Calu3 (cell line): Measurements from ENCODE around the gene DGKZ. TPM values are rescaled to one million over a fixed set of nuclear protein-coding genes. Genes with fewer than 3 reads are reported as not detected.
A peak's percentile ranks its signal among the peaks of the same experiment; 100 is the strongest.
"Not testable (repeated sequence)": the region's sequence is repeated elsewhere in the genome, so short reads cannot be mapped to it uniquely, and the experiment has no call there.

Source experiments
- BruUV-seq: library from RNA; stranded (reverse); fragments of 400-500 nt; replicated peaks from 2 replicates; lab custom pipeline; 2021; lab: Mats Ljungman, UMichigan
- CTCF ChIA-PET: fragments of 300-600 bp; sonication (Branson Sonifier 250); formaldehyde crosslinking; loops from one replicate; lab custom pipeline; 2022; ENCODE audit warnings: antibody characterized with exemption; lab: Charles Lee
- DNase-seq: peaks from one replicate; pipeline ENCODE4 v3.0.0; 2022
- H3K27ac Mint-ChIP-seq: one replicate; pipeline ENCODE4 v1.8.0; 2022; ENCODE audit warnings: mixed read lengths; ENCODE audit not compliant: unreplicated experiment
- H3K27me3 Mint-ChIP-seq: one replicate; pipeline ENCODE4 v1.8.0; 2022; ENCODE audit warnings: mixed read lengths; ENCODE audit not compliant: unreplicated experiment
- H3K36me3 Mint-ChIP-seq: one replicate; pipeline ENCODE4 v1.8.0; 2022; ENCODE audit warnings: mild to moderate bottlenecking, moderate library complexity, mixed read lengths; ENCODE audit not compliant: insufficient read depth, unreplicated experiment
- H3K4me1 Mint-ChIP-seq: one replicate; pipeline ENCODE4 v1.8.0; 2022; ENCODE audit warnings: mild to moderate bottlenecking, low read depth, mixed read lengths; ENCODE audit not compliant: unreplicated experiment
- H3K4me3 Mint-ChIP-seq: one replicate; pipeline ENCODE4 v1.8.0; 2022; ENCODE audit warnings: mild to moderate bottlenecking, low read depth, moderate library complexity, mixed read lengths; ENCODE audit not compliant: unreplicated experiment
- H3K9me3 Mint-ChIP-seq: one replicate; pipeline ENCODE4 v1.8.0; 2022; ENCODE audit warnings: low read depth, mixed read lengths; ENCODE audit not compliant: unreplicated experiment
- CTCF ChIP-seq: fragments of 200-600 bp; IDR thresholded peaks from one replicate; pipeline ENCODE4 v1.8.0; 2022; ENCODE audit warnings: antibody characterized with exemption; ENCODE audit not compliant: unreplicated experiment
- intact Hi-C: fragments of 100-400 bp; cut with micrococcal nuclease; formaldehyde crosslinking; loops from one replicate; pipeline ENCODE4 v1.10.0; 2022; ENCODE audit not compliant: unreplicated experiment
- total RNA-seq: library from RNA; stranded (reverse); gene quantifications from 2 replicates; pipeline ENCODE4 v1.2.3, GENCODE V29; 2022

The DGKZ gene
- total RNA-seq, 1 experiment from 2014 or later: 38.0 TPM

- Mint-ChIP-seq H3K27ac (no peak overlapping the region), H3K4me3 (no peak overlapping the region), H3K36me3 (peaks cover 37% of the 10 kb centered on the region), H3K4me1 (no peaks in the 10 kb centered on the region), H3K27me3 (no peaks in the 10 kb centered on the region), H3K9me3 (no peaks in the 10 kb centered on the region)
- DNase-seq: no peak
- CTCF ChIA-PET: interaction anchor here (1.1 kb wide), 1 partner anchor 16 kb away, joined by 4 read pairs; no protein-coding TSS in a partner anchor
- BruUV-seq: no TSS peak
- intact Hi-C loops: no loop called here
- TF ChIP-seq CTCF: no peak
Measured at GRCh38 chr11:46377290-46377689, 30.0 kb downstream of the DGKZ start.

- no peak overlapping the region for H3K27ac Mint-ChIP-seq
- H3K9me3 Mint-ChIP-seq: no peaks in the 10 kb centered on the region
- intact Hi-C loops: no loop called here
- TF ChIP-seq CTCF: no peak
- CTCF ChIA-PET: interaction anchor here (1.1 to 1.5 kb wide), 2 partner anchors 14 to 16 kb away, joined by 4 read pairs; partner anchors contain the start of gene CHRM4
- peaks cover 33% of the 10 kb centered on the region for H3K36me3 Mint-ChIP-seq
- no peak for DNase-seq
- no peaks in the 10 kb centered on the region for H3K4me1 Mint-ChIP-seq
- no peaks in the 10 kb centered on the region for H3K27me3 Mint-ChIP-seq
- H3K4me3 Mint-ChIP-seq: no peak overlapping the region
- BruUV-seq: no TSS peak
Measured at GRCh38 chr11:46377831-46378230, 30.6 kb downstream of the DGKZ start.

- H3K27ac Mint-ChIP-seq: no peak overlapping the region
- no peak for DNase-seq
- no peaks in the 10 kb centered on the region for H3K4me1 Mint-ChIP-seq
- H3K9me3 Mint-ChIP-seq: no peaks in the 10 kb centered on the region
- intact Hi-C loops: no loop called here
- peaks cover 33% of the 10 kb centered on the region for H3K36me3 Mint-ChIP-seq
- no peak for TF ChIP-seq CTCF
- H3K27me3 Mint-ChIP-seq: no peaks in the 10 kb centered on the region
- H3K4me3 Mint-ChIP-seq: no peak overlapping the region
- no TSS peak for BruUV-seq
- CTCF ChIA-PET: interaction anchor here (1.5 kb wide), 1 partner anchor 14 kb away, joined by 4 read pairs; the partner anchor contains the start of gene CHRM4
Measured at GRCh38 chr11:46378296-46378695, 31.0 kb downstream of the DGKZ start.

- CTCF ChIA-PET: interaction anchor here (0.5 to 1.5 kb wide), 2 partner anchors 13 to 1096 kb away, joined by 3 to 4 read pairs; partner anchors contain the start of gene CHRM4
- no peak for TF ChIP-seq CTCF
- Mint-ChIP-seq H3K4me1 (no peaks in the 10 kb centered on the region), H3K27ac (no peak overlapping the region), H3K9me3 (no peaks in the 10 kb centered on the region), H3K4me3 (no peak overlapping the region), H3K36me3 (peaks cover 33% of the 10 kb centered on the region), H3K27me3 (no peaks in the 10 kb centered on the region)
- BruUV-seq: no TSS peak
- no peak for DNase-seq
- intact Hi-C loops: no loop called here
Measured at GRCh38 chr11:46378811-46379481, 31.7 kb downstream of the DGKZ start.

GRCh38 chr11:46379482-46380293 is 32.4 kb downstream of the DGKZ start:
- H3K9me3 Mint-ChIP-seq, H3K27me3 Mint-ChIP-seq, CTCF ChIA-PET, BruUV-seq, intact Hi-C loops, H3K27ac Mint-ChIP-seq, DNase-seq, H3K4me1 Mint-ChIP-seq: not testable (repeated sequence)
- peaks cover 33% of the 10 kb centered on the region for H3K36me3 Mint-ChIP-seq
- peak overlapping the region; percentile 77 for H3K4me3 Mint-ChIP-seq
